Neutrophil (primary cell): Measurements from ENCODE around the gene CNGA3.
"Not testable (repeated sequence)": the region's sequence is repeated elsewhere in the genome, so short reads cannot be mapped to it uniquely, and the experiment has no call there.

Source experiments
- H3K27ac ChIP-seq: fragments of 200-600 bp; sonication (generic); 2 replicates; pipeline ENCODE4 v1.5.1; 2016; ENCODE audit warnings: mild to moderate bottlenecking, moderate library complexity
- H3K27me3 ChIP-seq: fragments of 200-600 bp; sonication (generic); 2 replicates; pipeline ENCODE4 v1.6.0; 2016; ENCODE audit warnings: mild to moderate bottlenecking
- H3K36me3 ChIP-seq: fragments of 200-600 bp; sonication (generic); 2 replicates; pipeline ENCODE4 v1.5.1; 2017
- H3K4me1 ChIP-seq, 2 experiments: fragments of 200-600 bp in 1 of 2; sonication (generic) in 1 of 2; 1 replicate in 1 of 2; 2 replicates in 1 of 2; pipeline versions ENCODE4 v1.5.1 to v1.6.1; 2013 to 2016; ENCODE audit warnings: low read depth in 1 of 2, low read length in 1 of 2, mild to moderate bottlenecking in 1 of 2, moderate library complexity in 1 of 2; ENCODE audit not compliant: control insufficient read depth in 1 of 2, insufficient read depth in 1 of 2
- H3K4me3 ChIP-seq, 2 experiments: fragments of 200-600 bp in 1 of 2; sonication (generic) in 1 of 2; 1 replicate in 1 of 2; 2 replicates in 1 of 2; pipeline ENCODE4 v1.5.1; 2013 to 2016; ENCODE audit warnings: low read depth in 1 of 2, low read length in 1 of 2, mild to moderate bottlenecking in 1 of 2, moderate library complexity in 1 of 2
- H3K9me3 ChIP-seq: fragments of 200-600 bp; sonication (generic); 2 replicates; pipeline ENCODE4 v1.5.1; 2016
- TF ChIP-seq, protein P1 (sequence below): fragments of 200-600 bp; sonication (generic); IDR thresholded peaks from 2 replicates; pipeline ENCODE4 v1.5.1; 2016; ENCODE audit warnings: antibody characterized with exemption

The CNGA3 gene

DNA sequence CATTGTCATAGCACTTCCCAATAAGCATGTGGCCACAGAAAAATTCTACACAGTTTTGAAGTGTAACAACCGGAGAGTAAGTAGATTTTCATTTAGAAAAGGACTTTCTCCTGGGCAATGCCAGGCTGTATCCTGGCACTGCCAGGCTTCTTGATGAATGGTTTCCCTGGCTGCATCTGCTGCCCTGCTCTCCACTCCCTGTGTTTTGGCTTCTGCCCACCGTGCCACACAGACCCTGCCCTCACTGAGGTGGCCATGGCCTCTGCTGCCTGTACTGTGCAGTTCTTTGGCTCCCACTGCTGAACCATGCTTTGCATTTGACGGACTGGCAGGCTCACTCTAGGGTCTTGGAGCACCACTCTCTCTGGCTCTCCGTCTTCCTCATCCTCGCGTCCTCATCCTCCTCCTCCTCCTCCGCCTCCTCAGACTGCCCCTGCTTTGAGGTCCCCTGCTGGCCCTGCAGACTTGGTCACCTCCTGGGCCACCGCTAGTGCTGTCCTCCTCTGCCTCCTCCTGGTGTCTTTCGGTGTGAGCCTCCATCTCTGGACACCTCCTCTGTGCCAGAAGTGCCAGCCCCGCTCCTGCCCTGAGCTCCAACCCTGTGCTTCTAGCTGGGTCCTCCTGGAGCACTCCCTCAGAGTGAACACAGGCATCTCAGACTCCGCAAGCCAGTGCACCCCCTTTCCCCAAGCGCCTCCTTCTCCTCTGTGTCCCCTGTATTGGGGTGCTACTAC is 45.9 kb upstream of the CNGA3 start:
- no peak overlapping the region for H3K4me3 ChIP-seq
- no peak overlapping the region for H3K27ac ChIP-seq
- peaks cover 31% of the 10 kb centered on the region for H3K27me3 ChIP-seq
- H3K36me3 ChIP-seq, result no peaks in the 10 kb centered on the region
- no peaks in the 10 kb centered on the region for H3K4me1 ChIP-seq
- H3K9me3 ChIP-seq, result no peaks in the 10 kb centered on the region
- TF ChIP-seq, protein P1, sequence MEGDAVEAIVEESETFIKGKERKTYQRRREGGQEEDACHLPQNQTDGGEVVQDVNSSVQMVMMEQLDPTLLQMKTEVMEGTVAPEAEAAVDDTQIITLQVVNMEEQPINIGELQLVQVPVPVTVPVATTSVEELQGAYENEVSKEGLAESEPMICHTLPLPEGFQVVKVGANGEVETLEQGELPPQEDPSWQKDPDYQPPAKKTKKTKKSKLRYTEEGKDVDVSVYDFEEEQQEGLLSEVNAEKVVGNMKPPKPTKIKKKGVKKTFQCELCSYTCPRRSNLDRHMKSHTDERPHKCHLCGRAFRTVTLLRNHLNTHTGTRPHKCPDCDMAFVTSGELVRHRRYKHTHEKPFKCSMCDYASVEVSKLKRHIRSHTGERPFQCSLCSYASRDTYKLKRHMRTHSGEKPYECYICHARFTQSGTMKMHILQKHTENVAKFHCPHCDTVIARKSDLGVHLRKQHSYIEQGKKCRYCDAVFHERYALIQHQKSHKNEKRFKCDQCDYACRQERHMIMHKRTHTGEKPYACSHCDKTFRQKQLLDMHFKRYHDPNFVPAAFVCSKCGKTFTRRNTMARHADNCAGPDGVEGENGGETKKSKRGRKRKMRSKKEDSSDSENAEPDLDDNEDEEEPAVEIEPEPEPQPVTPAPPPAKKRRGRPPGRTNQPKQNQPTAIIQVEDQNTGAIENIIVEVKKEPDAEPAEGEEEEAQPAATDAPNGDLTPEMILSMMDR, result no peak

- H3K27ac ChIP-seq, result no peak overlapping the region
- H3K27me3 ChIP-seq, result peaks cover 23% of the 10 kb centered on the region
- H3K4me1 ChIP-seq, result no peaks in the 10 kb centered on the region
- no peaks in the 10 kb centered on the region for H3K9me3 ChIP-seq
- no peaks in the 10 kb centered on the region for H3K36me3 ChIP-seq
- TF ChIP-seq, protein P1, result no peak
- no peak overlapping the region for H3K4me3 ChIP-seq
Observed at GRCh38 chr2:98301469-98301868, 44.8 kb upstream of the CNGA3 start.

- not testable (repeated sequence) for H3K27ac ChIP-seq, H3K9me3 ChIP-seq, H3K36me3 ChIP-seq, H3K4me1 ChIP-seq, H3K4me3 ChIP-seq
- H3K27me3 ChIP-seq, result peaks cover 39% of the 10 kb centered on the region
Observed at GRCh38 chr2:98307131-98307696, 39.0 kb upstream of the CNGA3 start.

GRCh38 chr2:98308068-98308467 is 38.2 kb upstream of the CNGA3 start:
- Histone ChIP-seq H3K4me1 (no peaks in the 10 kb centered on the region), H3K36me3 (no peaks in the 10 kb centered on the region), H3K27ac (no peak overlapping the region), H3K27me3 (peaks cover 48% of the 10 kb centered on the region), H3K4me3 (no peak overlapping the region), H3K9me3 (no peaks in the 10 kb centered on the region)
- TF ChIP-seq, protein P1, result no peak

GRCh38 chr2:98308532-98308931 is 37.7 kb upstream of the CNGA3 start:
- H3K9me3 ChIP-seq, result no peaks in the 10 kb centered on the region
- TF ChIP-seq, protein P1, result no peak
- peaks cover 52% of the 10 kb centered on the region for H3K27me3 ChIP-seq
- H3K27ac ChIP-seq, result no peak overlapping the region
- H3K36me3 ChIP-seq, result no peaks in the 10 kb centered on the region
- no peaks in the 10 kb centered on the region for H3K4me1 ChIP-seq
- no peak overlapping the region for H3K4me3 ChIP-seq

- H3K9me3 ChIP-seq, result no peaks in the 10 kb centered on the region
- TF ChIP-seq, protein P1, result no peak
- H3K4me3 ChIP-seq, result no peak overlapping the region
- no peak overlapping the region for H3K27ac ChIP-seq
- no peaks in the 10 kb centered on the region for H3K36me3 ChIP-seq
- no peaks in the 10 kb centered on the region for H3K4me1 ChIP-seq
- peaks cover 63% of the 10 kb centered on the region for H3K27me3 ChIP-seq
Observed at GRCh38 chr2:98309580-98309979, 36.7 kb upstream of the CNGA3 start.
